SK-MEL-5 (cell line): ENCODE data around the gene ZFAND3. TPM values are rescaled to one million over a fixed set of nuclear protein-coding genes. Genes with fewer than 3 reads are reported as not detected.
A peak's percentile ranks its signal among the peaks of the same experiment; 100 is the strongest.

Experiments used
- DNase-seq: peaks from one replicate; pipeline ENCODE4 v3.0.0-alpha.2; 2016; ENCODE audit warnings: low read depth, low spot score
- in situ Hi-C: cut with HindIII; loops from 2 replicates; pipeline ENCODE4 v1.10.0; 2016; ENCODE audit warnings: low sequenced_read_pairs, high pct_unique_total_duplicates, low pct_unique_long_range_greater_than_20kb
- total RNA-seq: library from RNA; depleted of rRNA; stranded (reverse); fragments of >200 nt; shearing (Covaris generic); gene quantifications from 2 replicates; pipeline ENCODE4 v1.2.3, GENCODE V29; 2014

ZFAND3 gene
- total RNA-seq, 1 experiment from 2014 or later: 14.6 TPM

DNA sequence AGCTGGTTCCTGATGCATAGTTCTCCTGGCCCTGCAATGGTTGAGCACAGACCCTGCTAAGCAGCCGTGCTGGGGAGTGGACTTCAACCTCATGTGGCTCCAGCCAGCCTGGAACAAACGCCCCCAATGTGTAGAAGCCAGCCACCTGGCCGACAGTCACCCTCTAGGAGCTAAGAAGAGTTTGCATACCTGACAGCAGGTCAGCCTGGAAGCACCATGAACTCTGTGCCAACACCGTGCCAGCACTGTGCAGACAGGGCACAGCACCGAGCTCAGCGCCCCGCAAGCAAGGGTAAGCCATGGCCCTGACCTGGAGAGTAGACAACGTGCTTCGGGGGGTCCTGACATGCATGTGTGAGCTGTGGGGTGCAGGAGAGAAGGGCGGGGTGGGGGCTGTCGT, 356.3 kb downstream of the ZFAND3 start:
- DNase-seq: no peak
- in situ Hi-C loops: no loop called here

DNA sequence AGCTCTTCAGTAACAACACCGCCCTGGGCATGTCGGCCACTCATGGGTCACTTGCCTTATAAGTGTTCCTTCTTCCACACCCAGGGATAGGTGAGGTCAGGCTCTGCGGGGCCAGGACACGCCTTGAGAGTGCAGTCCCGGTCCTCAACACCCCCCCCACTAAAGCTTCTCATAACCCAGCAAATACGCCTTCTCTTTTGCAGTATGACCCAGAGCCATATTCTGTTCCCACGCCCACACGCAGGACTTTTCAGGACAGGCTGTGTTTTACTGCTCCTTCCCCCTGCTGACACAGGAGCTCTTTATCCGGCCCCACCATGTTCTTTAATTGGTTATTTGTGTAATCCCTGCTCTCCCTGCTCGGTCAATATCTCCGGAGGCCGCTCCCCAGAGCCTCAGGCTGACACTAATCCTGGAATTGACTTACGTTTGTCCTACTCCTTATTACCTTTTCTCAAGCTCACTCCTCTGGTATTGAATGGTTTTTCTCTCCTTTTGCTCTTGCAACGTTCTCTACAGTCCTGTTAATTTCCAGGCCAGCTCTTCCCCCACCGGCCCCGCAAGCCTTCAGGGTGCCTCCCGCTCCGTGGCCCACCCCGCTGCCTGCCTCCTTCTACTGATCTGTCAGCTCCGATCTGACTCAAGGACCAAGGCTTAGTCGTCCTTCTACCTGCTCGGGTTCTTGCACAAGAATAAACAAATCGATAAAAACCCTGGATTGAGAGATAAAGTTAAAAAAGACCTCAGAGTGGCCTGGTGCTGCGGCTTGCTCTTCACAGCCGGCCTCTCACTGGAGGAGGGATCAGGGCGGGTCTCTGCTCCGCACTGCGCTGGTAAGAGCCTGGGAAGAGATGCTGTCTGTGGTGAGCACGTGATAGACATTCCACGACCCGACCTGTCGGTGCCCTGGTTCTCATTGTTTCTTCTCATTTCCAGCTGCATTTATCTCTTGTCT, 357.5 kb downstream of the ZFAND3 start:
- in situ Hi-C loops: no loop called here
- DNase-seq: peak; percentile 6

DNA sequence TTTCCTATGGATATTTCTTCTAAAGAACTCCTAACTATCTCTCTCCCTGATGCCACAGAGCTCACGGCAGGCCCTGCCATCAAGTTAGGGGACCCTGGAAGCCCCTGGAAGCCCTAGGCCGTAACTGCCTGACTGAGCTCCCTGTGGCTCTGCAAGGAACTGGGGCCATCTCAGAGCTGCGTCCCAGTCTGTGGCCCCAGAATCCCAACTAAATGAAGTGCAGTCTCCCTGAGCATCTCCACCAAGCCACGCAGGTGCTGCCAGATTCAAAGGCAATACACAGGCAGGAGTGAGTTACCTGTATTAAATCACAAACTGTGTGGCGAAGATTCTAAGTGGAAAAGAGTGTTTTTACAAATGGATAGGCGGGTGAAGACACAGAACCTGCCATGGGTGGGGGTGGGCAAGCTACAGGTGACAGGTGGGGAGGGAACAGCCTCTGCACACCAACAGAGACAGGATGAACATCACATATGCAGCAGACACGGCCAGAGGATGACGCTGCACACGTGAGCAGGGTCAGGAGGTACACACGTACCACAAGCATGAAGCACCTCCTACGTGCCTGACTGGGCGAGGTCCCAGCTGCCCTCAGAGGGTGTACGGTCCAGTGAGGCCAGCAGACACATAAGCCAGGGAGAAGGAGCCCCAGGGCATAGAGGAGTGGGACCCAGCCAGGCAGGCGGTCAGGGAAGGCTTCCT, 358.5 kb downstream of the ZFAND3 start:
- no peak for DNase-seq
- in situ Hi-C loops: no loop called here

DNA sequence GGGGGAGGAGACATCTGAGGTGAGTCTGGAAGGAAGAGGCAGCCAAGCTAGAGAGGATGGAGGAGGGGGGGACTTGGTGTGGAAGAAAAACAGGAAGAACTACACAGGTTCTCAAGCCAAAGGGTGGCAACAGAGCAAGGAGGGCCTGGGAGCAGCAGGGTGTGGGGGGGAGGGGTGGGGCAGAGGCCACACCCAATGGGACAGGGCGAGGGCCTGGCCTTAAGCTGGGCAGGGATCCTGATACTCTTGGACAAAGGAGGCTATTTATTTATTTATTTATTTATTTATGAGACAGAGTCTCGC, 359.0 kb downstream of the ZFAND3 start:
- no peak for DNase-seq
- in situ Hi-C loops: no loop called here

DNA sequence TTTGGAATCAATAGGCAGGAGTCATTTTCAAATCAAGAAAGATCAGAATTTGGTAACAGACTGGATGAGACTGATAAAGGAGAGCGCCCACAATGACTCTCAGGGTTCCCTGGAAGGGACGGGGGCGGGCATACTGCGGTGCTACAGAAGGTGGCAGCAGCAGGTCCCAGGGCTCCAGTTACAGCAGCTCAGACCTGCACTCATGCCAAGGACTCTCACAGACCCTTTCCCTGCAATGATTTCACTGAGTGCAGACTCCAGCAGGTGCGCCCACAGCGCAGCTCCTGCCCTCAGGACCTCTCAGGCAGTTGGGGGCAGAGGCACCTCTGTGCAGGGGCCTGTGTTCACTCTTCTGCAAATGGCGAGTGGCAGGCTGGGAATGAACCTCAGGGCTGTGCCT, 359.8 kb downstream of the ZFAND3 start:
- DNase-seq: no peak
- in situ Hi-C loops: no loop called here

DNA sequence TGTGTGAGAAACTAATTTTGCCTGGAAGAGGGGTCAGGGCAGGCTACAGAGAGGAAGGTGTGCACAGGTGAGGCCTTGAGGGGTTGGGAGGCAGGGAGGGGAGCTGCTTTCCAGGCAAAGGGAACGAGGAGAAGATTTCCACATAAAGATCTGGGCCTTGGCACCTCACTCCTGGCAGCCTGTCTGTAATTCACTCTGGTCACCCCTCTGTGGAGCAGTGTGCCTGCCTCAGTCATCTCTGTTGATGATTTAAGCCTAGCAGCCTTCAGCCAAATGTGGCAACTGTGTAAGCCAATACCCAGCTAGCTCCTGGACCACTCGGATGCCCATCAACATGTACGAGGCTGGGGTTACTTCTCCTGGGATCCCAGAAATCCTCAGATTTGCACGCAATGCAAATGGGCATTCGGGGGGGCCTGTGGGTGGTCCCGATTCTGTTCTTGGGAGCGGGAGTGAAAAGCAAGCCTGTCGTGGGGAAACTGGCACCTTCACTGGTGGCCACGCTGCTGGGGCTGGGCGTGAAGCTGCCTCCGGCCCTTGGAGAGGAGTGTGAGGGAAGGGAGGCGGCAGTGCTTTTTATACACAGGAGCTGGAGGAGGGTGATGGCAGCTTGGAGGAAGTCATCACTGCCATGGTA, 360.4 kb downstream of the ZFAND3 start:
- in situ Hi-C loops: no loop called here
- DNase-seq: no peak

DNA sequence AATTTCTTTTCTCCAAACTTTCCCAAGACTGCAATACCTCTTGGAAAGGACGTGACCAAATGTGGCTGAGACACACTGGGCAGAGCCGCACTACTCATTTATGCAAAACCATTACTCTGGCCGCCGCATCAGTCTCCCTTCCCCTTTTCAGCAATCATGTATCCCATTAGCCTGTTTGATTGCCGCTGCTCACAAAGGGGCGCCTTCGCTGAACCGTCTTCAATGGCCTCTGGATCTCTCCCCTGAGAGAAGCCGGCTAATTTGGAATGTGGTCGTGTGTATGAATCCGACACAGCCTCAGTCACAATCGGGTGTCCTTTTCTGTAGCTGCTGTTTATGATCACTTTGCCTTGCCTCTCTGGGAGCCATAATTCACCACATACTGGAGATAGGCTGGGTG, 361.1 kb downstream of the ZFAND3 start:
- DNase-seq: no peak
- in situ Hi-C loops: no loop called here

DNA sequence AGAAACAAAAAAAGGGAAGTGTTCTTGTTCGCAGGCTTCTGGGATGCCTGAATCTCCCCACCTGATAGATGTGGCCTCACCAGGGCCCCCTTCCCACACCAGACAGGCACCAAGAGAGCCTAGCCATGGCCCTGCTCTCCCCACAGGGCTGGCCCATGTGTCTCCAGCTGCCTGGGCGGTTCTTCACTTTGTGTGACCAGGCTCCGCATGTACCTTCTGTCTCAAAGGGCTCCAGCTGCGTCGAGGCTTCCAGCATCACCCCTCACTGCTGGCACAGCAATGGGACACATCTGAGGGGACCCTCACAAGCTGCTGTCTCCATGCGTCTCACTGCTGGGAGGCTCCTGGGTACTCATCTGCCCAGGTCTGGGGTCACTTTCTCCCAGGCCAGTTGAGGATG, 362.9 kb downstream of the ZFAND3 start:
- in situ Hi-C loops: no loop called here
- no peak for DNase-seq

DNA sequence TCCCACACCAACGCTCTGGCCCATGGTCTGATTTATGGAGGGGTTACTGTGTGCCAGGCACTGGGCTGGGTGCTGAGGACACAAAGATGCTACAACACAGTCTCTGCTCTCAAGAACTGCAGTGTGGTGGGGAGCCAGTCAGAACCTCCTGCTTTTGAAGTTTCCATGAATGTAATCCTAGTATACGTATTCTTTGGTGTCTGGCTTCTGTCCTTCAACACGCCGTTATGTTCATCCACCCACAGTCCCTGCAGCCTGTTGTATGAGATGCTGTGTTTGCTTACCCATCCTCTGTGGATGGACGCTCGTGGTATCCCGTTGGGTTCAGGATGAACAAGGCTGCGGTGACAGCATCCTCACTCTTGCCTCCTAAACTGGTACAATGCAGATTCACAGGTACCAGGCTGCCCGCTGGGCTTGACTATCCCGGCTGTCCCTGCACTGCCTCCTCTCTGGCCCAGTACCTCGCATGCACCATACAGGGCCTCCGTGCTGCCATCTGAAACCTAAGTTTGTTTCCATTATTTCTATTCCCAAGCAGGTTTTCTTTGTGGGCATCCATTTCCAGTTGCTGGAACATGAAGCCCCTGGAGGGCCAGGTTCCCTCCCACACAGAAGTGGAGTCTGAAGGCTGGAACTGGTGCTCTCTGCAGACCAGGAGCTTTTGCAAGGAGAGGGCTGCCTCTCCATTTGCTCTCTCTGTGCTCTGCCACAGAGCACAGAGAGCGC, 364.5 kb downstream of the ZFAND3 start:
- no peak for DNase-seq
- in situ Hi-C loops: no loop called here

DNA sequence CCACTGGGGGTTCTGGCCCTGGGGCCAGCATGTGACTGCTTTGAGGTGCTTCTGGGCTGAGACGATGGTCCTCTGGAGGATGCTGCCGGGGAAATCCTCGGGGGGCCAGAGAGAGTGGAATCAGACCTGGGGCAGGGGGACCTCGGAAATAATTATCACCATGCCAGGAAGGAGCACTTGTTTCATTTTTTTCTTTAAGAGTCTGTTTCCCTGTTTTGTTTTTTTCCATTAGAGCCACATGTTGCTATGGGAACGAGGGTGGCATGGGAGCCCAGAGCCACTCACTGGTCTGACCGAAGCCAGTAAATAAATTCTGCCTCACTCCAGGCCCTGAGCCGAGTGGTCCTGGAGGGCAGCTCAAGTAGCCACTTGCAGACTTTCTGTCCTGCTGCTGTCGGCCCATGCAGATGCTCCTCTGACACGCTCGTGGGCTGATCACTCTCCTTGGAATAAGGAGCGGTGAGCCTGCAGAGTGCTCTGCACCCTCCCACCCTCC, 365.1 kb downstream of the ZFAND3 start:
- in situ Hi-C loops: no loop called here
- no peak for DNase-seq

DNA sequence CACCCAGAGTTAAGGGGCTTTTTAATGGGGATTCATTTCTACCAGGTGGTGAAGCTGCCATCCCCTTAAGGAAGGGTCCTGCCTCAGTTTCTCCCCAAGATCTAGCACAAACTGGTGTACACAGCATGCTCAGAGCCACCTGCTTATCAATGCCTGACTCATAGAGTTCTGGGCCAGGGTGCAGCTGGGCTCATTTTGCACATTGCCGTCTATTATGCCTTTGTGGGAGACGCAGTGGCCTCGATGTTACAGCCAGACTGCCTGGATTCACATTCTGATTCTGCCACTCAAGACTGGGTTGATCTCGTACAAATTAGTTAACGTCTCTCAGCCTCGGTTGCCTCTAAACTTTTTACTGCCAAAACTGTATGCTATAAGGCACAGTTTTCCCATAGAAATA, 365.7 kb downstream of the ZFAND3 start:
- in situ Hi-C loops: no loop called here
- DNase-seq: no peak

DNA sequence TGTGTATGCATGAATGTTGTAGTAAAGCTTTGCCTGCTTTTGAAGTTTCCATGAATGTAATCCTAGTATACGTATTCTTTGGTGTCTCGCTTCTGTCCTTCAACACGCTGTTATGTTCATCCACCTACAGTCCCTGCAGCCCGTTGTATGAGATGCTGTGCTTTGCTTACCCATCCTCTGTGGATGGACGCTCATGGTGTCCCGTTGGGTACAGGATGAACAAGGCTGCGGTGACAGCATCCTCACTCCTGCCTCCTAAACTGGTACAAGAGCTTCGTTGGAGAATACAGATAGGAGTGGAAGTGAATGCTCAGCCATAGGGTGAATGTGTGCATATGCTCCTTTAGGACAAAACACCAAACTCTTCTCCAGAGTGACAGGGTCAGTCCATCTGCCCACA, 366.2 kb downstream of the ZFAND3 start:
- in situ Hi-C loops: no loop called here
- DNase-seq: no peak

DNA sequence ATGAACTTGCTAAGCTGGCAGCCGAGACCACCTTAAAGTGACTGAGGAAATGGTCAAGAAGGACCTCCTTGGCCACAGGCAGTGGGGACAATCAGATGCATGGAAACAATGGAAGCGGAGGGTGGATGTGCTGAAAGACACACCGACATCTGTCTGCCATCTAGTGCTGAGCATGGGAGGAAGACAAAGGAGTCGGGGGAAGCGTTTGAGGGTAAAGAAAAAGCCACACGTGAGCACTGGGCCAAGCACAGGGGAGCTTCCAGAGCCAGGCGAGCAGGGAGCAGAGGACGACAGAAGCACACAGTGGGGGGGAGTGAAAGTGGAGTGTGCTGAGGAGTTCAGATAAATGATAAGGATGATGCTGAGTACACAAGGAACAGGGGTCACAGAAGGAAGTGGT, 367.8 kb downstream of the ZFAND3 start:
- in situ Hi-C loops: no loop called here
- DNase-seq: no peak

DNA sequence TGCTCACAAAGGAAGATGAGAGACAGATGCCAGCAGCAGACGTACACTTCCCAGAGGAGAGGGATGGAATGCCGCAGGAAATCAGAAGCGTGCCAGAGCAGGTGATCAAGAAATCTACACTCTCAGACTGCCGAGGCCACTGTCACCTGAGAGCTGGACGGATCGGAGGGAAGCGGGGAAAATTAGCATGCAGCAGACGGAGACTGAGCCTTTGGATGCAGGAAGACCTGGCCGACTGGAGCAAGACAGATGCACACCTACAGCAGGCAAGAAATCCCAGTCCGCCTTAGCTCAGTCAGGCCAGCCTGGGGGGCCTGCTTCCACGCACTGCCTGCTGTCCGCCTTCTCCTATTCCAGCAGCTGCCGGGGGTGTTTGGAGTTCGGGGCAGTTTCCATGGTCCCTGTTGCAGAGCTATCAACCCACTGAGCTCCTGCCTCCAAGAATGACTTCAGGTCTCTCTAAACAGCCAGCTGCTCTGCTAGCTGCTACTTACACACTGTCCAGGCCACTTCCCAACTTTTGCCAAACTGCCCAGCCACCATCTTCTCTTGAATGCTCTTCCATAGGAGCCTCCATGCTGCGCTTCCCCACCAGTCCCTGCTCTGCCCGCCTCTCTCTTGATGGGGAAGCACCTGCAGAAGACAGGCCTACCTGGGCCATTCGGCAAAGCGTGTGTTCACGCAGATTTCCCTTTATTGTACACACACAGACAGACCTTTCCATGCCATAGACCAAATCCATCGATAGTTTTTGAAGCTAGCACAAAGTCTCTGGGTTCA, 368.5 kb downstream of the ZFAND3 start:
- in situ Hi-C loops: no loop called here
- no peak for DNase-seq

DNA sequence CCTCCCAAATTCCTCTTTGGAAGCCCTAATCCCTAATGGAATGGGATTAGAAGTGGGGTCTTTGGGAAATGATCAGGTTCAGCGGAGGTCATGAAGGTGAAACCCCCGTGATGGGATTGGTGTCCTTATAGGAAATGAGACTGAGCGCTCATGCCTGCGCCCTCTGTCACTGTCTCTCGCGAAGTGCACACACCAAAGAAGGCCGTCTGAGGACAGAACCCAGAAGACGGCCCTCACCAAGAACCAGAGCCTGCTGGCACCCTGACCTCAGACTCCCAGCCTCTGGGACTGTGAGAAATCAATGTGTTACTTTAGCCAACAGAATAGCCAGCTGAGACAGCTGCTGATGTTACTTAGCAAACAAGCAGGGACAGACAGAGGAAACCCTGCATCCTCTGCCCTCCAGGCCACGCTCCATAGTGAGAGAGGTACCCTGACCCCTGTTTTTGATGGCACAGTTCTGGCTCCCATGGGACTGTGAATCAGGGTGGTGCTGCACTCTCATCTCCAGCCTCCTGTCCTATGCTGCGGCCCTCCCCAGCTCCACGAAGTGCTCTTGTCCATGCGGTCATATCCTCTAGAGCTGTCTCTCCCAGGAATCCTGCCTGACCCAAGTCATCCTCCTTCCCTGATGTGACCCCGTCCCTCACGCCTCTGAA, 369.3 kb downstream of the ZFAND3 start:
- DNase-seq: no peak
- in situ Hi-C loops: no loop called here

DNA sequence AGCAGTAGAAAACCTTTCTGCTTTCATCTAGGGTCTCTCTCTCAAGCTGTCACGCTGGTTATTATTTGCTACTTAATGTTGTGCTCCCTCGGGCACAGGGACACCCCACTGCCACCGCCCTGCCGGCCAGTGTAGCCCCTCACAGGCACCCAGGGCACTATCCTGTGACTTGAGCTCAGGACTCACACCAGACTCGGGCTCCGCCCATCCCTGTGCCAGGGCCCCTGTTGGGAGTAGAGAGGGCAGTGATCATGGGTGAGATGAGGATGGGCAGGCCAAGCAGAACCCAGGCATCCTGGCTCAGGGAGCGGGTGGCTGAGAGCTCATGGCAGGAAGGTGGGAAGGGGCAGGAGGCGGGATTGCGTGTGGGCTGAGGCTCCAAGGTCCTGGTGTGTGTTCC, 371.9 kb downstream of the ZFAND3 start:
- DNase-seq: no peak
- in situ Hi-C loops: no loop called here

DNA sequence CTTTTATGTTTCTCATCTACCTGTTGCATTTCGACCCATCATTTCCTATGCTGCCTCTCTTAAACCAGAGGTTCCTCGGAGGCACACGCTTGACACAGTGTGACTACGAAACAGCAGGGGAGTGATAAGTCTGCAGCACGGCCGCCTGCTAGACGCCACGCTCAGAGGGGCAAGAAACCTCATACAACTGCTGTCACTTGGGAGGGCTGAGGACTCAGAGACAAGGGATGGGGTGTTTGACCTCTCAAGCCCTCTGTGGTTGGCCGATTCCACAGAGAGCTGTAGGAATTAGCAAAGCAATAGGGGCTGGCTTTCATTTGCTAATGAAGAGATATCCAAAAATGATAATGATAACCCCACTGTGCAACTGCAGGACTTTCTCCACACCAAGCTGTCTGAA, 372.5 kb downstream of the ZFAND3 start:
- in situ Hi-C loops: no loop called here
- no peak for DNase-seq
